ENCODE data around the gene GAGE13. TPM values are rescaled to one million over a fixed set of nuclear protein-coding genes. Genes with fewer than 3 reads are reported as not detected.

GAGE13 gene
- total RNA-seq, 1 experiment from 2014 or later = not detected

Other genes starting within 250 kb of the GAGE13 start
- 24.4 and 31.4 TPM in 2 replicates for gene GPKOW, start 207.8 kb upstream of the GAGE13 start, total RNA-seq (2014; rRNA removed; shearing (Covaris generic))
- 0.21 and 1.00 TPM in 2 replicates for gene MAGIX, start 168.8 kb upstream of the GAGE13 start, total RNA-seq (2014; rRNA removed; shearing (Covaris generic))
- 1.1 and 1.5 TPM in 2 replicates for gene PLP2, start 159.7 kb upstream of the GAGE13 start, total RNA-seq (2014; rRNA removed; shearing (Covaris generic))
- 8.9 and 13.9 TPM in 2 replicates for gene PRICKLE3, start 145.2 kb upstream of the GAGE13 start, total RNA-seq (2014; rRNA removed; shearing (Covaris generic))
- gene SYP, start 131.4 kb upstream of the GAGE13 start, total RNA-seq (2014; rRNA removed; shearing (Covaris generic)) = 1.7 and 1.9 TPM in 2 replicates
- 0.55 and 2.1 TPM in 2 replicates for gene CACNA1F, start 98.2 kb upstream of the GAGE13 start, total RNA-seq (2014; rRNA removed; shearing (Covaris generic))
- 11.1 and 13.7 TPM in 2 replicates for gene CCDC22, start 96.1 kb upstream of the GAGE13 start, total RNA-seq (2014; rRNA removed; shearing (Covaris generic))
- 0.14 and 0.37 TPM in 2 replicates for gene FOXP3, start 66.9 kb upstream of the GAGE13 start, total RNA-seq (2014; rRNA removed; shearing (Covaris generic))
- gene PPP1R3F, start 61.8 kb upstream of the GAGE13 start, total RNA-seq (2014; rRNA removed; shearing (Covaris generic)) = 8.9 and 16.4 TPM in 2 replicates
- not detected in 2 replicates for gene GAGE10, start 27.9 kb upstream of the GAGE13 start, total RNA-seq (2014; rRNA removed; shearing (Covaris generic))
- not detected in 2 replicates for gene GAGE12J, start 9.5 kb upstream of the GAGE13 start, total RNA-seq (2014; rRNA removed; shearing (Covaris generic))
- not detected in 2 replicates for gene GAGE12C, start 200.6 kb downstream of the GAGE13 start, total RNA-seq (2014; rRNA removed; shearing (Covaris generic))
- not detected in 2 replicates for gene GAGE12D, start 210.2 kb downstream of the GAGE13 start, total RNA-seq (2014; rRNA removed; shearing (Covaris generic))
- not detected in 2 replicates for gene GAGE12E, start 219.7 kb downstream of the GAGE13 start, total RNA-seq (2014; rRNA removed; shearing (Covaris generic))
- gene GAGE12F, start 229.3 kb downstream of the GAGE13 start, total RNA-seq (2014; rRNA removed; shearing (Covaris generic)) = not detected in 2 replicates
- gene GAGE12G, start 238.8 kb downstream of the GAGE13 start, total RNA-seq (2014; rRNA removed; shearing (Covaris generic)) = not detected in 2 replicates
- gene GAGE12H, start 248.4 kb downstream of the GAGE13 start, total RNA-seq (2014; rRNA removed; shearing (Covaris generic)) = not detected in 2 replicates

All from H7 (cell line).